HG03354 (cell line): ENCODE data around the gene ZNF606.
A peak's percentile ranks its signal among the peaks of the same experiment; 100 is the strongest.
"Not testable (repeated sequence)": the region's sequence is repeated elsewhere in the genome, so short reads cannot be mapped to it uniquely, and the experiment has no call there.

ENCODE experiments used
- ATAC-seq: cut with Tn5 transposase; IDR thresholded peaks from one replicate; pipeline ENCODE4 v1.9.1; 2021; ENCODE audit warnings: mild to moderate bottlenecking; ENCODE audit not compliant: unreplicated experiment, poor library complexity, severe bottlenecking

The ZNF606 gene

DNA sequence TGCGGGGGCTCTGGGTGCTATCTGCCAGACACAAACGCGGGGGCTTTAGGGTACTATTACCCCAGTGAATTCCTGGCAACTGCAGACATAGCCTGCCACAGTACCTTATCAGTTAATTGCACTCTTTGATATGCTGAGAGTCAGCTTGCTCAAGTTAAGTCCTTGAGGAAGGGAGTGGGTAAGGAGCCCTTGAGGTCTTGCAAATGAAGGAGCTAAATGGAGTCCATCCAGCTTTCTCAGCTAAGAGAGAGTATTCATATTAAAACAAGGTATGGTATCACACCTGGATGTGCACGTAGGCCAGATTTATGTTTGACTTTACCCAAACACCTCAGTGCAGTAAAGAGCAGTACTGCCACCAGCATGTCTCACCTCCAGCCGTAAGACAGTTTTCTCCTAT is 11.5 kb upstream of the ZNF606 start:
- ATAC-seq: no peak

DNA sequence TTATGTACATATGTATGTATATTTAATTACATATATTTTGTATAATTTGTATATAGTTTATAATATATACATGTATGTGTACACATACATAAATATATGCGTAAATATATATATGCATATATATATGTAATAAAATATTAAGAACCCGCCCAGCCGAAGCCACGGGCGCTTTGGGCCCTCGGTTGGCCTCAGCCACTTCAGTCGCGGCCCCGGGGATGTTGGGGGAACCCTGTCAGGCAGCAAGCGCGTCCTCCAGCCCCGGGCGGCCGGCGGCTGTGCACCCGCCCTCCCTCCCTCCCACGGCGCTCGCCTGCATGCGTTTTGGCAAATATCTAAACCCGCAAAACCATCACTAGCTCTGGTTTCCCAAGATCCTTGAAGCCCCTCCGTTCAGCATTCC is 7.9 kb upstream of the ZNF606 start:
- ATAC-seq: no peak

DNA sequence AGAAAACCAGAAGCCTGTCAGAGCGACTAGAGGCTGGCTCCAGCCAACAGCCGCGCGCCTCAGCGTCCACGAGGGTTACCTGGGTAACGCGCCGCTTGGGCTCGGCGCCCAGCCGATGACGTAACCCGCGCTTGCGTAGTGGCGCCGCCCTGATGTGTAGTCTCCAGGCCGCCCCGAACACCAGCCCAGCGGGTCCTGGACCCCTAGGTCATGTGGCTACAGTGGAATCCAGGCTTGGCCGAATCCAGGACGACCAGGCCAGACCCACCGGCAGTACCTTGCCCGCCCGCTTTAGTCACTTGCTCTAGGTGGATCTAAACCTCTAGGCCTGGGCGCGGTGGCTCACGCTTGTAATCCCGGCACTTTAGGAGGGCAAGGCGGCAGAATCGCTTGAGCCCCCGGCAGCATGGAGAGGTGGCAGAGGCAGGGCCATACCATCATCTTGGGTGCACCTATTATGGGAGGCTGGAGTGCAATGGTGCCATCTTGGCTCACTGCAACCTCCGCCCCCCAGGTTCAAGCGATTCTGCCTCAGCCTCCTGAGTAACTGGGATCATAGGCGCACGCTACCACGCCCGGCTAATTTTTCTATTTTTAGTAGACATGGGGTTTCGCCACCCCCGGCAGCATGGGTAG is 7.2 kb upstream of the ZNF606 start:
- peak; percentile 83 for ATAC-seq

DNA sequence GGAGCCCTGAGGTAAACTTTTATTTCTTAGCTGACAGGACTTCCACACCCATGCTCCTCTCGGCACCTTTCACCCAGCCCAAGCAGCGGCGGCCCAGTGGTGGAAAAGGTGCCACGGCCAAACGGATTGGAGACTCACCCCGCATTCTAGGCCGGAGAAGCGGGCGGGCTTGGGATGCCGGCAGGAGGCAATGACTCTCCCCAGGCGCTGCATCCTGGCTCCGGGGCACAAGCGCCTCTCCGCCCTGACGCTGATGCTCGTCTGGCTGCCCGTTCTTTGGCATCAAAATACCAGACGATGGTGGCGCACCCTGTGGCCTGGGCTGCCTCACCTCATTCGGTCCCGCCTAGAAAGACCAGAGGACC is 6.7 kb upstream of the ZNF606 start:
- ATAC-seq: no peak

DNA sequence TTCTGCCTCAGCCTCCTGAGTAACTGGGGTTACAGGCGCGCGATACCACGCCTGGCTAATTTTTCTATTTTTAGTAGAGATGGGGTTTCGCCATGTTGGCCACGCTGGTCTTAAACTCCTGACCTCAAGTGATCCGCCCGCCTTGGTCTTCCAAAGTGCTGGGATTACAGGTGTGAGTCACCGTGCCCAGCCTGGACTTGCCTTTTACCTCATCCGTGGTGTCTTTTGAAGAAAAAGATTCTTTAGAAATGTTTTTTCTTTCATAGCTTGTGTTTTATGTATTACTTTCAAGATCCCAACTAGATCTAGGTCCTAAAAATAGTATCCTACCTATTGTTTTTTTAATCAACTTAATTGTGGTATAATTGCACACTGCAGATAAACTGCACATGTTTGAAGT is 6.3 kb upstream of the ZNF606 start:
- not testable (repeated sequence) for ATAC-seq

DNA sequence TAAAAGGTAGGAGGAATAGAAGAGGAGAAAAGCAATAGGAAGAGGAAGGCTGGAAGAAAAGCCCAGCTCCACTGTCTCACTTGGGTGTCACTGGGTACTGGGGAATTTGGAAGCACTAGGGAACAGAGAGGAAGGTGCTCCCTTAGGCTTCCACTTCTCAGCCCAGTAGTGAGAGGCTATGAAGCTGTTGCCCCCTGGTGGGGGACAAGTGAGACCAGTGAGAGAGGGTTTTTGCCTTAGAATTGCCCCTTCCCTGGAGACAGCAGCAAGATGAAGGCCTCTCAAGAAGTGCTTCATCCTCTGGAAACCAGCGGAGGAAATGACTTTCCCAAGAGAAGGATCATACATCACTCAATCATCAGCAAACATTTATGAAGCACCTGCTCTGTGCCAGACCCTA is 4.7 kb upstream of the ZNF606 start:
- no peak for ATAC-seq

DNA sequence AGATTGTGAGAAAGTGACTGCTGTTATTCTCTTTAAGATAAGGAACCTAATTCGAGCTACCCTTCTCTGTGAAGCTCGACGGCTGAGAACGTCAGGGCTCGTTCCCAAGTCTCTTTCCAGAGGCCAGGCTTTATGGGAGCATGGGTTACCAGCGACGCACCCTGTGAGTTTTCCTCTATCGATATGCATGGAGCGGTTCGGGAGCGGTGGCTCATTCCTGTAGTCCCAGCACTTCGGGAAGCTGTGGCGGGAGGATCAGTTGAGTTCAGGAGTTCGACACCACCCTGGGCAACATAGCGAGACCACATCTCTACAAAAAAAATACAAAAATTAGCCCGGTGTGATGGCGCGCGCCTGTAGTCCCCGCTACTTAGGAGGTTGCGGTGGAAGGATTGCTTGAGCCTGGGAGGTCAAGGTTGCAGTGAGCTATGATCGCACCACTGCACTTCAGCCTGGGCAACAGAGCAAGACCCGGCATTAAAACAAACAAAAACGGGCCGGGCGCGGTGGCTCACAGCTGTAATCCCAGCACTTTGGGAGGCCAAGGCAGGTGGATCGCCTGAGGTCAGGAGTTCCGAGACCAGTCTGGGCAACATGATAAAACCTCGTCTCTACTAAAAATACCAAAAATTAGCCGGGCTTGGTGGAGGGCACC is 681 bp upstream of the ZNF606 start:
- ATAC-seq: no peak

DNA sequence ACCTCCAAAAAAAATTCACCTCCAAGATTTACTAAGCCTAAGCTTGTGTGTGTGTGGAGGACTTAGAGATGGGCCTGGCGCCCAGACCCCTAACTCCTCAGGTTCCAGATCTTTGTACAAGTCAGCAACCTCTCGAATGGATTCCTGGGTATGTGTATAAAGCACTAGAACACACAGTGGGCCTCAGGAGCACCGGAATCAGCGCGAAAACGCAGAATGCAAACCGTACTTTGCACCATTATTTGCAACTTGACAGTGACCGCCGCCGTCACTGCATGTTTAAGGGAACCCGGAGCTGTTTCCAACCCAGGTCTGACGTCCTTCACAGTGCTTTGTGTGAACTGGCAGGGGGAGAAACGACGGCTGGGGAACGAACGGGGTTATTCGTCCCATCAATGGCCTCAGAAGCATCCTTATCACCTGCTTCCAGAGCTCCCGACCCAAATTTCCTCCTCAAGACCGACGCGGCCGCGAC is 688 bp downstream of the ZNF606 start:
- peak; percentile 17 for ATAC-seq

DNA sequence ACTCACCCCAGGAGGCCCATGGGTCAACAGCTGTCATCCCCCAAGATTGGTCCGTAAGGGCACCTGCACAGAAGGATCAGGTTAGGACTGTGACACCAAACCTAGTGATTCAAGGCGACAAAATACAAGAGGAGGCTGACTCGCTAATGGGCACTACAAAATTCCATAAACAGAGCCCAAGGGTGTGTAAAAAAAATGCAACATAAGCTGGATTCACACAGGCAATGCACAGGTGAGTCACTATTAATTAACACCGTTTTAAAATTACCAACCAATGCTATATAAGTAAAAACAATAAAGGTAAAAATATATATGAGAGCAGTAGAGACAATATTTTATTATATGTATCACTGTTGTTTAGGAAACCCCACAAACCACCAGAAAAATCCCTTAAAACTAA is 1.9 kb downstream of the ZNF606 start:
- no peak for ATAC-seq

DNA sequence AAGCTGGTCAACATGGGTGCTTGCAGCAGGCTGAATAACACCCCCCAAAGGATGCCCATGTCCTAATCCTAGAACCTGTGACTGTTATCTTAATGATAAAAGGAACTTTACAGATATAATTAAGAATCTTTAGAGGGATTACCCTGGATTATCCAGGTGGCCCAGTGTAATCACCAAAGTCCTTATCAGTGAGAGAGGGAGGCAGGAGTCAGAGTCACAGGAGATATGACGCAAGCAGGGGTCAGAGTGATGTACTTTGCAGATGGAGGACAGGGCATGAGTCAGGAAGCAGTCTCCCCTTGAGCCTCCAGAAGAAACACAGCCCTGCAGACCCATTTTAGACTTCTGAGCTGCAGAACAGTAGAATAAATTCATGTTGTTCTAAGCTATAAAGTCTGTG is 9.8 kb downstream of the ZNF606 start:
- no peak for ATAC-seq

DNA sequence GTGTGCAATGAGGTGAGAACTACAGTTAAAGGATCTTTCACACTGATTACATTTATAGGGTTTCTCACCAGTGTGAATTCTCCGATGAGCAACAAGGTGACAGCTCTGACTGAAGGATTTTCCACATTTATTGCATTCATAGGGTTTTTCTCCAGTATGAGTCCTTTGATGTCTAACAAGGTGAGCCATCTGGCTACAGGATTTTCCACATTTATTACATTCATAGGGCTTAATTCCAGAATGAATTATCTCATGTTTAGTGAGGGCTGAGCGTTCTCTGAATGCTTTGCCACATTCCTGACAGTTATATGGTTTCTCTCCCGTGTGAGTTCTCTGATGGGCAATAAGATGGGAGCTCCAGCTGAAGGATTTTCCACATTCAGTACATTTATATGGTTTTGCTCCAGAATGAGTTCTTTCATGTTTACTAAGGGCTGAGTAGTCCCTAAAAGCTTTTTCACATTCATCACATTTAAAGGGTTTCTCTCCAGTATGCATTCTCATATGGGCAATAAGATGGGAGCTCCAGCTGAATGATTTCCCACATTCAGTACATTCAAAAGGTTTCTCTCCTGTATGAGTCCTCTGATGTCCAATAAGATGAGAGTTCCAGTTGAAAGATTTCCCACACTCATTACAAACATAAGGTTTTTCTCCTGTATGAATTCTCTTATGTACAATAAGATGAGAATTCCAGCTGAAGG is 23.9 kb downstream of the ZNF606 start:
- no peak for ATAC-seq

DNA sequence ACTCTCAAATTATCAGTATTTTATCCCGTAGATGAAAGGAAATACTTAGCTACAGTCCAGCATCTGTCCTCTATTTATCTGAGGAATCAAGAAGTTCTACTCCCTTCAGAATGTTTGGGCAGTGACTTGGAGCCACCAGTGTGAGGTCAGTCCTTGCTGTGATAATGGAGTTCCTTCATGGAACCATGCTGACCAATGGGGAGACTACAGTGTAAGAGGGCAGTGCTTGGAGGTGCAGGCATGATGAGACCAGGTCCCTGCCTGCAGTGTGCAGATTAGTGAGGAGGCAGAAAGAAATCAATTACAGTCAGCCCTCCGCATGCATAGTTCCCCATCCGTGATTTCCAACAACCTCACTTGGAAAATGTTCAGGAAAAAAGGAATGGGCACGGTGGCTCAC is 28.2 kb downstream of the ZNF606 start, which contains the start of gene C19orf18:
Gene C19orf18 (minus strand): TSS at position 101 of the 400 bp plus-strand sequence. CDS start 102 bp downstream, outside the sequence.
- ATAC-seq: no peak

DNA sequence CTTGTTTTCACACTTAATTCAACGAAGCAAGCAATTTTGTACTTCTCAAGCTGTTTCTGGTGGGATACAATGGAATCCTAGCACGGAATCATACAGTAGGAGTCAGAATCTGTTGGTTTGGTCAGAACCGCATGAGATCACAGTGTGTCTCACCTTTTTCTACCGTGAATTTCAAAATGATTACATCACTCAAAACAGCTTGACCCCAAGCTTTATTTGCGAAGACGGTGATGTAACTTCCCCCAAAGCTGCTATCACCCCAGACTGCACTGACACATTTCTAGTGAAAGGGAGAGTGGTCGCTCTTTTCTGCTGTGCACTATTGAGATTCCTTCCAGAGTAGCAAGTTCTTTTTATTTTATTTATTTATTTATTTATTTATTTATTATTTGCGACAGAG is 37.9 kb downstream of the ZNF606 start:
- ATAC-seq: no peak

DNA sequence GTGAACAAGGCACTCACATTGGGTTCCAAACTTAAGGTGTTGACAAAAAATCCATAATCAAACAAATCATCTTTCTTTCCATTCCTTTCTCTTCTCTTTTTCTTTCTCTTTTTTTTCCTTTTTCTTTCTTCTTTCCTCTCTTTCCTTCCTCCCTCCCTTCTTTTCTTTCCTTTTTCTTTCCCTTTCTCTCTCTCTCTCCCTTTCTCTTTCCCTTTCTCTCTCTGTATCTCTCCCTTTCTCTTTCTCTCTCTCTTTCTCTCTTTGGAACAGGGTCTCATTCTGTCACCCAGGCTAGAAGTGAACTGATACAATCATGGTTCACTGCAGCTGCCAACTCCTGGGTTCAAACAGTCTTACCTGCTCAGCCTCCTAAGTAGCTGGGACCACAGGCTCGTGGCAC is 40.8 kb downstream of the ZNF606 start:
- no peak for ATAC-seq

DNA sequence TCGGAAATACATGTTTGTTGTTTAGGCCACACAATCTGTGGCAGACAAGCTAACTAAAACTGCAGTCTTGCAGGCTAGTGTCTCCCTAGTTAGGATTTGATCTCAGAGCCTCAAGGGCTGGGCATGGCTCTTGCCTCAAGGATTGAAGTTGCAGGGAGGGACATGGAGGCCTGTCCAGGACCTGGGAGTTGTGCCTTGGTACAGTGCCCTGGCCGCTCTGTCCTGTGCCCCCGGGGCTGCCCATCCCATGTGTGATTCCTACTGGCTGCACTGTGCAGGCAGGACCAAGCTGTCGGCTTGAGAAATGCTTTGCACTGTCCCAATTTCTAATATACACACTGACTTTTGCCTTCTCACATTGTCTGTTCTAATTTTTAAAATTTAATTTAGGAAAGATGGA is 47.6 kb downstream of the ZNF606 start:
- ATAC-seq: no peak

DNA sequence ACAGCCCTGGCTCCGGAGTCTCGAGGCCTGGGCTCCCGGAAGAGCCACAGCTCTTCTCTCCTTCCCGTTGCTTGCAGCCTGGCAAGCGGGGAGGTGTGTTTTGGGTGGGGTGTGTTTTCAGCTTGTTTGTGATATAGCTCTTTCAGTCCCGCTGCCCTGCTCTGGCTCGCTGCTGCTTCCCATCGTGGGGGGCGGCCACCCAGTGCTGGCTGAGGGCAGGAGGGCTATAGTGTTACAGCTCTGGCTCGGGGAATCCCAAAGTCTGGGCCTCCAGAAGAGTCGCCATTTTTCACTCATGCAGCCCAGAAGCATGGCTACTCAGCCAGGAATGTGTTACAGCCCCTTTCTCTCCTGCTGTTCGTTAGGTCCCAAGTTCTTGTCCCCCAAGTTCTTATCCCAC is 52.9 kb downstream of the ZNF606 start:
- ATAC-seq: no peak

DNA sequence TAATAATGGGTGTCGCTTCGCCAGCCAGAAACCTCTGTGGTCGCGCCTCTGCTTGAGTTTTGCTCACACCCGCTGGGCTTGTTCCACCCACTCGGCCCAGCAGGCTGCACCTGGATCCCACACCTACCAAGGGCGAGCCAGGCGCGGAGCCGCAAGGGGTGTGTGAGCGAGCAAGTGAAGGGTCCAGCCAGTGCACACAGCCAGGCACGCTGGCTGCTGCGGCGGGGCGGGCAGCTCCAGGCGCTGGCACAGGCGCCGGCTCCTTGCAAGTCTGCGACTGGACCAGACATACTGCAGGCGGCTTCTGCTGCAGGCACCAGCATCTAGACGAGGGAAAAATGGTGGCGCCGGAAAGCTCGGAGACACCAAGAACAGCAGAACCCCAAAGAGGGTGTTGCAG is 53.3 kb downstream of the ZNF606 start:
- no peak for ATAC-seq

DNA sequence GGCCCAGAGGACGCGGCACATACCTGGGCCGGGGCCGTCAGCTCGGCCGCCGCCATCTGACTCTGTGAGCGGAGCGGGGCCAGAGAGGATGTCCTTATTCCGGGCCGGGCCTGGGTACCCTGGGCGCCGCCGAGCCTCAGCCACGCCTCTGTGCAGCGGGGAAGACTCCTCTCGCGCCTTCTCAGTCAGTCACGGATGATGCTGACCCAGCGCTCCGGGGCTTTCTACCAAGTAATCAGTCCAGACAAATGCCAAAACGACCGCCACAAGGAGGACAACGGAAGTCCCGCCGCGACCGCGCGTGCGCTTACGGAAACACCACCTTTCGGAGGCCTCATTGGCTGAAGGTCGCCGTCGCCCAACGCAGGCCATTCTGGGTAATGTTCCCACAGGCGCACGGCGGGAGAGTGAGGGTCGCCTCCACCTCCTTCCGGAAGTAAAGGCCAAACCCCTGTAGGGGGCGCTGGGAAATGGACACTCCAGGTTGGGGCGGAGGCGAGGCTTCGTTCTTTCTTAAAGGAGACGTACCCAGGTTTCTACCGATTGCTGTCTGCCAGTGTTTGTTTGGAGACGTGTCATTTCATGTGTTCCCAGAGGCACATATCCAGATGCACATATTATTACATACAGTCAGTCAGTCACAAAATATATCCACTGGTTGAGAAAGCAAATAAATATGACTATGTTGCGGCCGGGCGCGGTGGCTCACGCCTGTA is 55.0 kb downstream of the ZNF606 start, which contains the start of gene ZNF256:
Gene ZNF256 (minus strand): TSS at position 288 of the 716 bp plus-strand sequence. CDS start 232 bp downstream, at position 56.
- peak; percentile 95 for ATAC-seq

DNA sequence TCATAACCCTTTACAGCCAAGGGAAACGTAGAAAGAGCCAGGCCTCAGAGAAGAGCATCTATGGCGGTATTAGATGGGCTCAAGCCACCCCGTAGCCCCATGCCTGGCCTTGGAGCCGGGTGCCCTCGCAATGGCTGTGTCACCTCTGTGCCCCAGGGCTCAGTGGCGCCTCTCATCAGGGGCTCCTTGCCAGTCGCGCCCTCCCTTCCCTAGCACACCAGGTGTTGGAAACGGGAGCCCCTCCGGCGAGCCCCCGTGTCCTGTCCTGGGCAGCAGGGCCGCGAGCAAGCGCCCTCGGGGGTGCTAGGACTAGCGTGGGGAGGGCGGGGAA is 55.6 kb downstream of the ZNF606 start:
- ATAC-seq: peak; percentile 4

DNA sequence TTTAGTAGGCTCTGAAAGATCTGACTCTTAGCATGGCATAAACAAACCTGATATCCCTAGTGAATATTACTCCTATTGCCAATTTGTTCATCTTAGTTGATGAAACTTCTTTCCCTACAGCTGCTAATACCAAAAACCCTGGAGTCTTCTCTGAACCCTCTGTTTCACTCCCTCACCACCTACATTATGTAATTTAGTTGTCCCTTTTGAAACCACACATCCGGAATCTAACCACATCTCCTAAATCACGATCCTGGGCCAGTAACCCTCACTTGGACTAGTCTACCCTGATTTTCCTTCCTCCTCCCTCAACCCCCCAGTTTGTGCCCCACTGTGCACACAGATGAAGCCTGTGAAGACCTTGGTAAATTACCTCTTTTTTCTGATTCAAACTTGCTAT is 56.3 kb downstream of the ZNF606 start:
- ATAC-seq: no peak
